Breast epithelium (tissue), 3 donors: ENCODE data around the gene TBC1D28.
"Not testable (repeated sequence)": the region's sequence is repeated elsewhere in the genome, so short reads cannot be mapped to it uniquely, and the experiment has no call there.

Experiments used
- POLR2A ChIP-seq: fragments of 450-650 bp; IDR thresholded peaks from one replicate; pipeline ENCODE4 v1.6.1; 2016; ENCODE audit warnings: antibody characterized with exemption, mild to moderate bottlenecking, moderate library complexity
- POLR2AphosphoS5 ChIP-seq, 3 donors: sonication (generic); formaldehyde crosslinking; IDR thresholded peaks; one replicate each; pipeline ENCODE4 v1.6.1; 2017; ENCODE audit warnings: antibody characterized with exemption in 3 of 3
- TF ChIP-seq, protein P1 (sequence below), 3 donors: fragments of 450-650 bp; IDR thresholded peaks; one replicate each; pipeline ENCODE4 v1.5.1; 2016 to 2017; ENCODE audit warnings: antibody characterized with exemption in 3 of 3, mild to moderate bottlenecking in 3 of 3, moderate library complexity in 3 of 3

DNA sequence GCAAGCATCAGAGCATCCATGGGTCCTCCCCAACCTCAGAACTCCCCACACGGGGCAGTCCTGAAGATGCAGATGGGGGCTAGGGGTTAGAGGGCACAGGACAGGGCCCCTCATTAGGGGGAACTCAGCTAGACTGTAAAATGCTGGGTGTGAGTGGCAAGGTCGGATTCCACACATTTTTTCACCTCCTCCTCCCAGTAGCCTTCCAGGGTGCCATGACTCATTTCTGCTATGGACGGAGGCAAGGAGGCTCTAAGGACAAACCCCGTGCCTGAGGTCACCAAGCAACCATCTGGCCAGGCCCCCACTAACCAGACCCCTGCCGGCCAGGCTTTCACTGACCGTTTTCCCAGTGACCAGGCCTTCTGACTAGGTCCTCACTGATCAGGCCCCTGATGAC is 1.1 kb downstream of the TBC1D28 start:
- TF ChIP-seq POLR2AphosphoS5 (IDR thresholded peaks at IDR 0.05); POLR2A: not testable (repeated sequence)
- TF ChIP-seq, protein P1, sequence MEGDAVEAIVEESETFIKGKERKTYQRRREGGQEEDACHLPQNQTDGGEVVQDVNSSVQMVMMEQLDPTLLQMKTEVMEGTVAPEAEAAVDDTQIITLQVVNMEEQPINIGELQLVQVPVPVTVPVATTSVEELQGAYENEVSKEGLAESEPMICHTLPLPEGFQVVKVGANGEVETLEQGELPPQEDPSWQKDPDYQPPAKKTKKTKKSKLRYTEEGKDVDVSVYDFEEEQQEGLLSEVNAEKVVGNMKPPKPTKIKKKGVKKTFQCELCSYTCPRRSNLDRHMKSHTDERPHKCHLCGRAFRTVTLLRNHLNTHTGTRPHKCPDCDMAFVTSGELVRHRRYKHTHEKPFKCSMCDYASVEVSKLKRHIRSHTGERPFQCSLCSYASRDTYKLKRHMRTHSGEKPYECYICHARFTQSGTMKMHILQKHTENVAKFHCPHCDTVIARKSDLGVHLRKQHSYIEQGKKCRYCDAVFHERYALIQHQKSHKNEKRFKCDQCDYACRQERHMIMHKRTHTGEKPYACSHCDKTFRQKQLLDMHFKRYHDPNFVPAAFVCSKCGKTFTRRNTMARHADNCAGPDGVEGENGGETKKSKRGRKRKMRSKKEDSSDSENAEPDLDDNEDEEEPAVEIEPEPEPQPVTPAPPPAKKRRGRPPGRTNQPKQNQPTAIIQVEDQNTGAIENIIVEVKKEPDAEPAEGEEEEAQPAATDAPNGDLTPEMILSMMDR (IDR thresholded peaks at IDR 0.05) = not testable (repeated sequence)
